Stimulated activated naive CD8-positive, alpha-beta T cell treated with anti-CD3 and anti-CD28 coated beads, Interleukin-15, Interleukin-2, amounts not matched to agents 100 U/mL and 50 U/mL, for 24 hours (primary cell): ENCODE data around the gene C4orf46.
"Not testable (repeated sequence)": the region's sequence is repeated elsewhere in the genome, so short reads cannot be mapped to it uniquely, and the experiment has no call there.

ENCODE experiments used
- ATAC-seq: fragments of 150-1000 bp; cut with Tn5 transposase; one replicate; pipeline ENCODE4 v1.10.0; 2021
- DNase-seq: peaks from one replicate; pipeline ENCODE4 v3.0.0; 2021

Gene C4orf46

DNA sequence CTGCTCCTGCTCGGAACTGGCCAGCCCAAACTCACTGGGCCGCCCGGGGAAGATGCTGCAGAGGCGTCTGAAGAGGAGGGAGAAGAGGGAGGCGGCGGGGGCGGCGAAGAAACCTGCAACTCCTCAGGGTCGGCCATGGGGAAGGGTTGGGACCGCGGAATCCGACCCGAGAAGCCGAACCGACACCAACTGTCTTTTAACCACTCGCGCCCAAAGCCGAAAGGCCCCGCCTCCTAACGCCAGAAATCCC is at the start of gene C4orf46:
Gene C4orf46, minus strand, starts transcription at position 223 of the 250 bp plus-strand sequence. Its CDS starts 86 bp downstream, at position 137.
- DNase-seq (no peak), ATAC-seq (no peak)

GRCh38 chr4:158715802-158716201 is 44.1 kb upstream of the C4orf46 start:
- DNase-seq (no peak), ATAC-seq (no peak)

DNA sequence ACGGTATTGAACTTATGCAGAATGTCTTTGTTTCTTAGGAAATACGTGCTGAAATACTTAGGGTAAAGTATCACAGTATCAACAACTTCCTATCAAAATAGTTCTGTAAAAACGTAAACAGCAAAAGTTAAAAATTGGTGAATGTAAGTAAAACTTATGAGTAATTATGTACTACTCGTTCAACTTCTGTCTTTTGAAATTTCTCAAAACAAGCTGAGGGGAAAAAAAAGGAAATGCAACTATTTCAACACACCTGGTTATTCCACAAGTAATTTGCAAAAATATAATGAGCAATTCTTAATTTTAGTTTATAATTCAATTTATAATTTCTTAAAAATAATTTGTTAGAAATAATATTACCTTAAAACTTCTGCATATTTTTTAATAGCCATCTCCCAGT is 43.2 kb upstream of the C4orf46 start:
- ATAC-seq = no peak
- no peak for DNase-seq

GRCh38 chr4:158712622-158713021 is 40.9 kb upstream of the C4orf46 start:
- ATAC-seq, DNase-seq: not testable (repeated sequence)

DNA sequence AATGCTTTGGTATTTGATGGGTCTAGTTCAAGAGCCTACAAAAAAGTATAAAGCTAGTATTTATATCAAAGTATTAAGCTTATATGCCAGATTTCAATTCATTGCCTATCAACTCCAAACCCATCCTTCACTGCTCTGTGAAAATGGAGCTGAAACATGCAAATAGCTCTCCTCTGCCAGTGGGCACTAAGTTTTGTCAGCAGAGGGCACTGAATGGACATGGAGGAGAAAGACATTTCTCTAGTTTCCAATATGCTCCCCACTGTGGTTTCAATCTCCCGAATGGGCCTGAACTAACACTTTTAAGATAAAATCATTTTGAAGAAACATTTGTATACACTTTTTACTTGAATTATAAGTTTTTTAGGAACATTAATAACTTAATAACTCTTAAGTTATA is 39.1 kb upstream of the C4orf46 start:
- ATAC-seq = no peak
- DNase-seq = no peak

- DNase-seq (no peak), ATAC-seq (no peak)
These were observed 32.6 kb upstream of the C4orf46 start for GRCh38 chr4:158704274-158704673.

DNA sequence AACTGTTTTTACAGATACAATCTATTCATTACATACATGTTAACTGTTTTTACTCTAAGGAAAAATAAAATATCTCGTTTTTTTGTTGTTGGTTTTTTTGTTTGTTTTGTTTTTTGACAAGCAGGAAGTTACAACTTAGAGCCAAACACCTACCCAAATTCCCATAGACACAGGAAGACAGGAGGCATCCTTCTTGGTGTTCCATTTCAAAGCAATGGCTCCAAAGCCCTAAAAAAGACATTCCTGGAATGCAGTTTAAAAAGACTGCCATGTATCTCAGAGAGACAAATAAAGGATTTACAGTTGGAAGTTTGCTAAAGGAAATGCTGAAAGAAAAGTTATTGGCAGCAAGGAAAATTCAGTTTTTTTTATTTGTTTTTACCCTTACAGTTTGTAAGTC is 17.1 kb upstream of the C4orf46 start:
- no peak for DNase-seq
- no peak for ATAC-seq

- DNase-seq (no peak), ATAC-seq (no peak)
These were observed 10.4 kb upstream of the C4orf46 start for GRCh38 chr4:158682066-158682465.

DNA sequence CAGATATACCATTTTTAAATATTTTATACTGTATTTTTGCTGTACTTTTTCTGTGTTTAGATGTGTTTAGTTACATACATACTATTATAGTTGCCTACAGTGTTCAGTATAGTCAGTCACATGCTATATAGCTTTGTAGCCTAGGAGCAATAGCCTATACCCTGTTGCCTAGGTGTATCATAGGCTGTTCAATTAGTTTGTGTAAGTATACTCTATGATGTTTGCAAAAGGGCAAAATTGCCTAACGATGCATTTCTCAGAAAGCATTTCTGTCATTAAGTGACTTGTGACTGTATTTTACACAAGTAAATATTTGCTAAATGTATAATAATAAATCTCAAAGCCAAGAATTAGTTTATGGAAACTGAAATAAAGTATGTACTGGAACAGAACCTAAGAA is 9.9 kb upstream of the C4orf46 start:
- ATAC-seq = no peak
- no peak for DNase-seq

DNA sequence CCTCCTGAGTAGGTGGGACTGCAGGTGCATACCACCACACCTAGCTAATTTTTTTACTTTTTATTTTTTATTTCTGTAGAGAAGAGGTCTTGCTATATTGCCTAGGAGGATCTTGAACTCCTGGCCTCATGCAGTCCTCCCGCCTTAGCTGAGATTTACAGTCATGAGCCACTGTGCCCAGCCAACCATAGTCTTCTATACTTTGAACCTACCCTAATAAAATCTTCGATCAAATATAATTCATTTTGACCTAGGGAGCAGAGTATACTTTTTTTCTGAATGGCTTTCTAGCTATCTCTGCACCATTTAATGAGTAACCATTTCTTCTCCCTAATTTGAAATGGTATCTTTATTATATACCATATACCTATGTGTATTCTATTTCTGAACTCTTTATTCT is 7.1 kb upstream of the C4orf46 start:
- DNase-seq = no peak

DNA sequence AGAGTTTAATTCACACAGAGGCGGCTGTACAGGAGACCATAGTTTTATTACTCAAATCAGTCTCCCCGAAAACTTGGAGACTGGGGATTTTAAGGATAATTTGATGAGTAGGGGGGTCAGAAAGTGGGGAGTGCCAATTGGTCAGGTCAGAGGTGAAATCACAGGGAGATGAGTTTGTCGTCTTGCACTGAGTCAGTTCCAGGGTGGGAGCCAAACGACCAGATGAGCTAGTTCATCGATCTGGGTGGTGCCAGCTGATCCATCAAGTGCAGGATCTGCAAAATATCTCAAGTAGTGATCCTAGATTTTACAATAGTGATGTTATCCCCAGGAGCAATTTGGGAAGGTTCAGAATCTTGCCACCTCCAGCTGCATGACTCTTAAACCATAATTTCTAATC is 4.4 kb upstream of the C4orf46 start:
- ATAC-seq (no peak), DNase-seq (no peak)

More for the DNA sequence above, 7.1 kb upstream of the C4orf46 start:
- ATAC-seq = no peak

GRCh38 chr4:158673633-158674032 is 1.9 kb upstream of the C4orf46 start:
- DNase-seq = no peak
- ATAC-seq = no peak

- peak; percentile 91 for ATAC-seq
- peak; percentile 96 for DNase-seq
These were observed 474 bp upstream of the C4orf46 start, which contains the start of gene ETFDH for GRCh38 chr4:158671915-158672806. ETFDH (plus strand) TSS chr4:158672296; CDS start chr4:158672457, 161 bp downstream.

DNA sequence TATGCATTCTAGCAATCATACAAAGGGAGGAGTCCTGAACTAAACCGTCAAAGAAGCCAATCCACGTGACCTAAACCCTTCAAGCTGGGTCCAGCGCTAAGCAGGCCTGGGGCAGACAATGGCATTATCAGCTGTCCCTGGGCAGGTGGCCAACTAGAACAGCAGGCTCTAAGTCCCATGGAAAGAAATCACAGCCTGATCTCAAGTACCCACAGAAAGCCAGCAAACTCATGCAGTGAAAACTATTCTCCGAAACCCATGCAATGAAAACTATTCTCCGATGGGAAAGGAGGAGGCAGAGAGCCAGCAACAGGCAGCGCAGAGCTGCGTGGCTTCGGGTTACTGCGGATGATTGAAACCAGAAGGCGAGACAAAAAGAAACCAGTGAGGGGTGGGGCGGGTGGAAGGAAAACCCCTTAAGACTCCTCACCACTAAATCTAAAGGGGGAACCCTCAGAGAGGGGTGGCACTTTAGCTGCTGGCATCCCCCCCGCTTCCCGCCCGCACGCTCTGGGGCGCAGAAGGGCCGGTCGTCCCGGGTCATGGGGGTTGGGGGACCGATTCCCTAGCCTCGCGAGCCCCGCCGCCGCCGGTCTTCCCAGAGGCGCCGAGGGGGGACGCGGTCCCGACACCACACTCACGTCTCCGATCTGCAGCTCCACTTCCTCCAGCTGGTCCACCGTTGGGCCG is 567 bp downstream of the C4orf46 start:
- DNase-seq (peak; percentile 70), ATAC-seq (peak; percentile 33)

GRCh38 chr4:158669310-158669709 is 2.4 kb downstream of the C4orf46 start:
- ATAC-seq (no peak), DNase-seq (no peak)

- DNase-seq = peak; percentile 32
- no peak for ATAC-seq
These were observed 4.0 kb downstream of the C4orf46 start for GRCh38 chr4:158667651-158668198.

GRCh38 chr4:158666892-158667291 is 4.8 kb downstream of the C4orf46 start:
- ATAC-seq (no peak), DNase-seq (no peak)

DNA sequence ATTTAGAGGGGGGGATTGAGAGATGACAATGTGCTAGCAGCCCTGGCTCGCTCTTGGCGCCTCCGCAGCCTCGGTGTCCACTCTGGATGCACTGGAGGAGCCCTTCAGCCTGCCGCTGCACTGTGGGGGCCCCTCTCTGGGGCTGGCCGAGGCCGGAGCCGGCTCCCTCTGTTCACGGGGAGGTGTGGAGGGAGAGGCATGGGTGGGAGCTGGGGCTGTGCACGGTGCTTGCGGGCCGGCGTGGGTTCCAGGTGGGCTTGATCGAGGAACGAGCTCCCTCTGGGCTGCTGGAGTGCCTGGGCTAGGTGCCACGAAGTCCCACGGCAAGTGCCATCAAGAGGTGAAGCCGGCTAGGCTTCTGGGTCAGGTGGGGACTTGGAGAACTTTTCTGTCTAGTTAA is 6.9 kb downstream of the C4orf46 start:
- no peak for ATAC-seq
- no peak for DNase-seq

GRCh38 chr4:158663707-158664625 is 7.7 kb downstream of the C4orf46 start:
- DNase-seq, ATAC-seq: not testable (repeated sequence)

- not testable (repeated sequence) for DNase-seq, ATAC-seq
These were observed 8.4 kb downstream of the C4orf46 start for GRCh38 chr4:158663255-158663654.

- ATAC-seq (no peak), DNase-seq (no peak)
These were observed 14.4 kb downstream of the C4orf46 start for GRCh38 chr4:158657291-158657690.

- DNase-seq (no peak), ATAC-seq (no peak)
These were observed 15.2 kb downstream of the C4orf46 start for GRCh38 chr4:158656439-158656838.
